Activated naive CD8-positive, alpha-beta T cell treated with anti-CD3 and anti-CD28 coated beads, Interleukin-2, amount 50 U/mL, for 24 hours (primary cell): ENCODE data around the gene STEAP2.
"Not testable (repeated sequence)": the region's sequence is repeated elsewhere in the genome, so short reads cannot be mapped to it uniquely, and the experiment has no call there.

Experiments
- ATAC-seq: fragments of 150-1000 bp; cut with Tn5 transposase; one replicate; pipeline ENCODE4 v1.10.0; 2021
- DNase-seq: peaks from one replicate; pipeline ENCODE4 v3.0.0; 2021
- H3K27ac Mint-ChIP-seq: one replicate; pipeline ENCODE4 v1.8.0; 2021; ENCODE audit warnings: mild to moderate bottlenecking, mixed read lengths
- H3K27me3 Mint-ChIP-seq: one replicate; pipeline ENCODE4 v1.8.0; 2021; ENCODE audit warnings: mixed read lengths
- H3K36me3 Mint-ChIP-seq: one replicate; pipeline ENCODE4 v1.8.0; 2021; ENCODE audit warnings: low read depth, mixed read lengths
- H3K4me1 Mint-ChIP-seq: one replicate; pipeline ENCODE4 v1.8.0; 2021; ENCODE audit warnings: mixed read lengths
- H3K4me3 Mint-ChIP-seq: one replicate; pipeline ENCODE4 v1.8.0; 2021; ENCODE audit warnings: mild to moderate bottlenecking, moderate library complexity, mixed read lengths
- H3K9me3 Mint-ChIP-seq: one replicate; pipeline ENCODE4 v1.8.0; 2021; ENCODE audit warnings: mixed read lengths

The STEAP2 gene

DNA sequence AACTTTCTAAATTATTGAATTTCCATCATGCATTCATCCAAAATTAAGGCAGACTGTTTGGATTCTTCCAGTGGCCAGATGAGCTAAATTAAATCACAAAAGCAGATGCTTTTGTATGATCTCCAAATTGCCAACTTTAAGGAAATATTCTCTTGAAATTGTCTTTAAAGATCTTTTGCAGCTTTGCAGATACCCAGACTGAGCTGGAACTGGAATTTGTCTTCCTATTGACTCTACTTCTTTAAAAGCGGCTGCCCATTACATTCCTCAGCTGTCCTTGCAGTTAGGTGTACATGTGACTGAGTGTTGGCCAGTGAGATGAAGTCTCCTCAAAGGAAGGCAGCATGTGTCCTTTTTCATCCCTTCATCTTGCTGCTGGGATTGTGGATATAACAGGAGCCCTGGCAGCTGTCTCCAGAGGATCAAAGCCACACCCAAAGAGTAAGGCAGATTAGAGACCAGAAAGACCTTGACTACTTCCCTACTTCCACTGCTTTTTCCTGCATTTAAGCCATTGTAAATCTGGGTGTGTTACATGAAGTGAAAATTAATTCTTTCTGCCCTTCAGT, 25.3 kb downstream of the STEAP2 start:
- H3K9me3 Mint-ChIP-seq = no peaks in the 10 kb centered on the region
- ATAC-seq = no peak
- H3K27ac Mint-ChIP-seq = no peak overlapping the region
- no peak for DNase-seq
- H3K36me3 Mint-ChIP-seq = no peaks in the 10 kb centered on the region
- H3K4me3 Mint-ChIP-seq = no peak overlapping the region
- H3K27me3 Mint-ChIP-seq = peaks cover 10% of the 10 kb centered on the region
- no peaks in the 10 kb centered on the region for H3K4me1 Mint-ChIP-seq

DNA sequence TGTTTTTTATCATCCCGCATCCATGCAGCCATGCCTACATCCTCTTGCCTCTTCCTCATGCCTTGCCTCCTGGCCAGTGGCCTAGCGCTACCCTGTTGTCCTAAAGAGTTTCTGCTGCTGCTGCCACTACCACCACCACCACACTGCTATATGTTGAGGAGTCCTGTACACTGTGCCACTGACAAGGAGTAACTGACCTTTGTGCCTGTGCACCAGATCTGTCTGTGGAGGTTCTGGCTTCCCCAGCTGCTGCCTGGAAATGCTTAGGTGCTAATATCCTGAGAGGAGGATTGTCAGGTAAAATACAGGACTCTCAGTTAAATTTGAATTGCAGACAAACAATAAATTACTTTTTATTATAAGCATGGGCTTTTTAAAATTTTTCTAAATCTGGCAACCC, 26.5 kb downstream of the STEAP2 start:
- H3K27ac Mint-ChIP-seq = no peak overlapping the region
- H3K36me3 Mint-ChIP-seq = no peaks in the 10 kb centered on the region
- H3K9me3 Mint-ChIP-seq = no peaks in the 10 kb centered on the region
- H3K4me3 Mint-ChIP-seq = no peak overlapping the region
- DNase-seq = no peak
- H3K4me1 Mint-ChIP-seq = no peaks in the 10 kb centered on the region
- H3K27me3 Mint-ChIP-seq = peaks cover 21% of the 10 kb centered on the region
- ATAC-seq = no peak

DNA sequence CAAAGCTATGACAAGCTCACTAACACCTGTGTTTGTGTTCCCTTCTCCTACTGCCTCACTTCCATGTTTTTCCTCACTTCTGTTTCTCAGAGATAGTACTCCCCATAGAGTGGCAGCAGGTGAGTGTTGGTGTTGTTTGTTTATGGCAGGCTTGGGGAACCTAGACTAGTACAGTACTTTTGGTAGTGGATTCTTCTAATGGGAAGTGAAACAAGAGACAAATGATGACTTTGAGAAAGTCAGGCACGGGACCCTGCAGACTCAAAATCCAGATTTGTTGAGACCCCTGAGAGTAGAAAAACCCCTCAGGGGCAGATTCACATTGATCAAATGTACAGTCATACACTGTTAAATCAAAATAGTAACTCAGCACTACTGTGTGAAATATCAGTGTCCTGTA, 27.0 kb downstream of the STEAP2 start:
- Mint-ChIP-seq H3K27me3 (peaks cover 21% of the 10 kb centered on the region), H3K9me3 (no peaks in the 10 kb centered on the region), H3K36me3 (no peaks in the 10 kb centered on the region), H3K27ac (no peak overlapping the region), H3K4me3 (no peak overlapping the region), H3K4me1 (no peaks in the 10 kb centered on the region)
- ATAC-seq = no peak
- no peak for DNase-seq

DNA sequence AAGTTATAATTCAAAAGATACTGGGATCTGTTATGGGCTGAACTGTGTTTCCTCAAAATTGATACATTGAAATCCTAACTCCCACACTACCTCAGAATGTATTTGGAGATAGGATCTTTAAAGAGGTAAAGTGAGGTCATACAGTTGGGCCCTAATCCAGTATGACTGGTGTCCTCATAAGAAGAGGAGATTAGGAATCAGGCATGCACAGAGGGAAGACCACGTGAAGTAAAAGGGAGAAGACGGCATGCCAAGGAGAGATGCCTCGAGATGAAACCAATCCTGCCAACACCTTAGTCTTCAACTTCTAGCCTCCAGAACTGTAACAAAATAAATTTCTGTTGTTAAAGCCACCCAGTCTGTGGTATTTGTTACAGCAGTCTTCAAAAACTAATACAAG, 27.5 kb downstream of the STEAP2 start:
- no peak overlapping the region for H3K27ac Mint-ChIP-seq
- H3K4me3 Mint-ChIP-seq = no peak overlapping the region
- no peaks in the 10 kb centered on the region for H3K9me3 Mint-ChIP-seq
- H3K36me3 Mint-ChIP-seq = no peaks in the 10 kb centered on the region
- H3K4me1 Mint-ChIP-seq = no peaks in the 10 kb centered on the region
- peaks cover 25% of the 10 kb centered on the region for H3K27me3 Mint-ChIP-seq
- no peak for ATAC-seq
- DNase-seq = no peak

DNA sequence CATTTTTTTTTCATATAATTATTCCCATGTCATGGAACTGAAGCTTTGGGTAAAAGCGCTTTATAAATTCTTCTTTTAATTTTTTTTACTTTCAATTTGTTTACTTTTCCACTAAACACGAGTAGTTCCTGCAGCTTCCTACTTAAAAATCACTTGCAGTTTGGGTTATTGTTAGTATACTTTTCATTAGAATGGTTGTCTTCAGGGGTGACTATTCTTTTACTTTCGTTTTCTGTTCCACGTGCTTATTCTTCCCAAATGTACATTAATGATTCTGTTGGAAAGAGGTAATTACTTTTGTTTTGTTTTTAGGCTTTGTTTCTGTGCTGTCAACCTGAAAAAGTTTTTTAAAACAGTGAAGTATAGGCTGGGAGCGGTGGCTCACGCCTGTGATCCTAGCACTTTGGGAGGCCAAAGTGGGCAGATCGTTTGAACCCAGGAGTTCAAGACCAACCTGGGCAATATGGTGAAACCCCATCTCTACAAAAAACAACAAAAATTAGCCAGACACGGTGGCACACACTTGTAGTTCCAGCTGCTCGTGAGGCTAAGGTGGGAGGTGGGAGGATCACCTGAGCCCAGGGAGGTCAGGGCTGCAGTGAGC, 28.2 kb downstream of the STEAP2 start:
- no peaks in the 10 kb centered on the region for H3K36me3 Mint-ChIP-seq
- no peak overlapping the region for H3K27ac Mint-ChIP-seq
- H3K4me3 Mint-ChIP-seq = no peak overlapping the region
- H3K27me3 Mint-ChIP-seq = peaks cover 29% of the 10 kb centered on the region
- no peak for ATAC-seq
- peaks cover 5% of the 10 kb centered on the region for H3K4me1 Mint-ChIP-seq
- no peaks in the 10 kb centered on the region for H3K9me3 Mint-ChIP-seq
- no peak for DNase-seq

DNA sequence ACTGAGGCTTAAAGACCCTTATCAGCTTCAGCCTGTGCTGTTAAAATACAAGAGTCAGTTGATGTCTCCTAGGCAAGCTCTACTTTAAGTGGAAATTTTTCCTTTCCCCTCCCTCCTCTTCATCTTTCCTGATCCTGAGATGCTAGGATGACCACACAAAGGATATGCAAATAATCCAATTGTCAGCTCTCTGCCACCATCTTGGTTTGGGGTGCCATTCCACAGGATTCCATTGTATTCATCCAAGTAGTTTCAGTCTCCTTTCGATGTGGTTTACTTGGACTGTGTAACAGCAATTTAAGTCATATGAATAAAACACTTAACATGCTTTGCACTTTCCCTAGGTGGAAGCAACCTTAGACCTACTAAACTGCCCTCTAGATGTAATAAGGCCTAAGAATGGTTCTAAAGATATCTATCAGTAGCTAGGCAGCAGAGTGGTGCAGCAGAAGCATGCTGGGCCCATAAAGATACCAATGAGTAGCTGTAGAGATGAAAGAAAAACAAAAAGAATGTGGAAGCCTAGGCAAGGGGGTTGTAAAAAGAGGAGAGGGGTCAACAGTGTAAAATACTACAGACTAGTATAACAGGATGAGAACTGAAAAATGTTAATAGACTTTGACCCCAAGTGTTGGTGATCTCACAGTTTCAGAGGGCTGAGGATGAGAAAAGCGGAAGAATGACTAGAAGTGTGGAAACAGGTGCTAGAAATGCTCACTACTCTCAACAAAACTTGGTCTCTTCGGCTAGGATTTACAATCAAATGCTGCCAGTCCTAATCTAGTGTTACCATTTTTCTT, 31.0 kb downstream of the STEAP2 start:
- no peak for ATAC-seq
- H3K27me3 Mint-ChIP-seq = peaks cover 46% of the 10 kb centered on the region
- H3K9me3 Mint-ChIP-seq = no peaks in the 10 kb centered on the region
- peaks cover 14% of the 10 kb centered on the region for H3K4me1 Mint-ChIP-seq
- H3K4me3 Mint-ChIP-seq = no peak overlapping the region
- DNase-seq = no peak
- H3K27ac Mint-ChIP-seq = no peak overlapping the region
- no peaks in the 10 kb centered on the region for H3K36me3 Mint-ChIP-seq

DNA sequence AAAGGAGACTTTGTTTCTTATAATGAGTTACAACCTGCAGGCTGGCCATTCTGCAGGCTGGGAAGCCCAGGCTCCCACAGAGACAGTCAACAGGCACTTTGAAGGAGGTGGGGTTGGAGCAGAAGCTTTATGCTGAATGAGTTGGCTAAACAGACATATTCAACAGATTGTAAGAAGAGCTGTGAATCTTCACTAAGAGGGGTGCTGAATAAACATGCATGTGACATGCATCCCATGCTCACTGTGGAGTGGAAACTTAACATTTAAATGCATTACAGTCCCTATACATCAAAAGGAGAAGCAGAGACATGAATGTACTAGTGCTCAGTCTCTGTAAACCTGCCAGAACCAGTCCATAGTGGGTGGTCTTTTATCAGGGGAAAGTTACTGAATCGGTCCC, 32.0 kb downstream of the STEAP2 start:
- H3K4me3 Mint-ChIP-seq = no peak overlapping the region

DNA sequence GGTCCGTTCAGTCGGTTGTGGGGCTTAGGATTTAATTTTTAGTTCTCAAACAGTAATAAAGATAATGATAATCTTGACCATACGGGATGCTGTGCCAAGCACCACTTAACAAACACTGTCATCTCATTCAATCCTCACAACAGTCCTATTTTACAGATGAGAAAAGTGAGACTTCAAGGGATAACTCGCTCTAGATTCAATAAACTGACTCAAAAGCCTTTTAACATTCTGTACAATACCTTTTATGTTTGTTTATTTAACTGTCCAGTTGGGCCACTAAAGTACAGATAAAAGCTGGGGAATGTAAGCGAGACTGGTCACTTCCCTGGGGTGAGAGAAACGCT, 33.0 kb downstream of the STEAP2 start:
- peak overlapping the region; percentile 40 for H3K27ac Mint-ChIP-seq
- no peaks in the 10 kb centered on the region for H3K36me3 Mint-ChIP-seq
- H3K4me3 Mint-ChIP-seq = peak overlapping the region; percentile 85
- no peak for ATAC-seq
- H3K4me1 Mint-ChIP-seq = peaks cover 14% of the 10 kb centered on the region
- DNase-seq = no peak
- H3K27me3 Mint-ChIP-seq = peaks cover 44% of the 10 kb centered on the region
- no peaks in the 10 kb centered on the region for H3K9me3 Mint-ChIP-seq

More for the DNA sequence above, 32.0 kb downstream of the STEAP2 start:
- no peak overlapping the region for H3K27ac Mint-ChIP-seq
- ATAC-seq (no peak), DNase-seq (no peak)
- H3K4me1 Mint-ChIP-seq = peaks cover 14% of the 10 kb centered on the region
- H3K27me3 Mint-ChIP-seq = peaks cover 46% of the 10 kb centered on the region
- H3K36me3 Mint-ChIP-seq = no peaks in the 10 kb centered on the region
- H3K9me3 Mint-ChIP-seq = no peaks in the 10 kb centered on the region

DNA sequence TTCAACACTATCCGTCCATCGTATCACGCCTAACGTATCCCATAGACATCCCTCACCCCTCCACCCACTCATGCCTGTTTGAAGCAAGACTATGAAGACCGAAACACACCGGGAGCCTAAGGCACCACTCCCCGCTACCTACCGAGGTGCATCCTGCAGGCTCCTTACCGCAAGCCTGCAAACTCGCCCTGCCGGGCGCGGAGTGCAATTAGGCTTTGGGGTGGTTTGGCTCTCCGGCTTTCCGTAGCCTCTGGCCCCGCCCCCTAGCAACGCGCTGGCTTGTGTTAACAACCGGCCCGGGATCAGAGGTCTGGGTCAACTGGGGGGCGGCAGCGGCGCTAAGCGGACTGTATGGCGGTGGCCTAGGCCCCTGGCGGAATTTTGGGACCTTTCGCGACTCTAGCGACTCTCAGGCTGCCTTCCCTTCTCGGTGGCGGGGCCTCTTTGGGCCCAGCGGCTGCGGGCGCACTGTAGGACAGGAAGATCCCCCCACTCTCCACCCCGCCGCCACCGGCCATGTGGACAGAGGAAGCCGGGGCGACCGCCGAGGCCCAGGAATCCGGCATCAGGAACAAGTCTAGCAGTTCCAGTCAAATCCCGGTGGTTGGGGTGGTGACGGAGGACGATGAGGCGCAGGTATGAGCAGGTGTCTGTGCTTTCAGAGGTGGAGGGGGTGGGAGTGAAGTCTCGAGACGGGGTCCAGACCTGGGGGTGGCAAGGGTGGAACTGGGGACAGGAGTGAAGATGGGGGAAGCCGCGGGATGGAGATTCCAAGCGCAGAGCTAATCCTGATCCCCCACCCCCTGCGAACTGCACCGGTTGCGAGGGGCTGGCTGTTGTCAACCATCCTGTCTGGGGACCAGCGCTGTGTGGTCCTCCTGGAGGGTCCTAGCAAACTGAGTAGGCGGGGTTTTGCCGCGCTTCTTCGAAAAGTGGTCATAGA, 33.6 kb downstream of the STEAP2 start, which contains the start of gene CFAP69:
TSS of gene CFAP69 (plus strand) at position 266 of the 943 bp plus-strand sequence. CDS start at position 517, 251 bp downstream.
- Mint-ChIP-seq H3K4me3 (peak within 1 kb of the TSS; percentile 85), H3K4me1 (peaks cover 14% of the 10 kb centered on the region), H3K27me3 (peaks cover 44% of the 10 kb centered on the region), H3K9me3 (no peaks in the 10 kb centered on the region), H3K27ac (peak within 1 kb of the TSS; percentile 40), H3K36me3 (no peaks in the 10 kb centered on the region)
- ATAC-seq = peak; percentile 92
- DNase-seq = peak; percentile 89

DNA sequence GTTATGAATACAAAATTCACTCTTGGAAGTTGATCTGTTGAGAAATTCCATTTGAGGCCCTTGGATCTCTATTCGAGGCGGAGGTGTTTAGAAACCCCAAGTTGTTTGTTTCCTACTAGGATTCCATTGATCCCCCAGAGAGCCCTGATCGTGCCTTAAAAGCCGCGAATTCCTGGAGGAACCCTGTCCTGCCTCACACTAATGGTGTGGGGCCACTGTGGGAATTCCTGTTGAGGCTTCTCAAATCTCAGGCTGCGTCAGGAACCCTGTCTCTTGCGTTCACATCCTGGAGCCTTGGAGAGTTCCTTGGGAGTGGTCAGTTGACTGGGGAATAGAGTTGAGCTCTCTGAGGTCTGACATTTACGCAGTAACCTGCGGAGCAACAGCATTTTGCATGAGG, 34.6 kb downstream of the STEAP2 start:
- no peaks in the 10 kb centered on the region for H3K36me3 Mint-ChIP-seq

DNA sequence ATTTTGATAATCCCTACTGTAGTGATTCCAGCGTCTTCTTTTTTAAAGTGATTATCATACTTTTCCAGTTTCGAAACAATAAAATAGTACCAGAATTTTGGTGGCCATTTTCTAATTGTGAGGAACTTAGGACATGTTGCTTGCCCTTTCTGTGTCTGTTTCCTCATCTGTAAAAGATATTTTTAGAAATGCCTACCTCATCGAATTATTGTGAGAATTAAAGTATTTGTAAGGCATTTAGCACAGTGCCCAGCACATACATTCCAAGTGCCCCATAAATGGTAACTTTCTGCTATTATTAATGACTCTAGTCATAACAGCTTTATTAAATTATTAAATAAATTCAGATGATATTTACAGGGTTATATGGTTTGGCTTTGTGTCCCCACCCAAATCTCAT, 37.2 kb downstream of the STEAP2 start:
- Mint-ChIP-seq H3K4me1 (peaks cover 14% of the 10 kb centered on the region), H3K27me3 (peaks cover 31% of the 10 kb centered on the region), H3K36me3 (no peaks in the 10 kb centered on the region), H3K9me3 (no peaks in the 10 kb centered on the region), H3K27ac (no peak overlapping the region), H3K4me3 (no peak overlapping the region)
- no peak for DNase-seq
- no peak for ATAC-seq

More for the DNA sequence above, 34.6 kb downstream of the STEAP2 start:
- Mint-ChIP-seq H3K27me3 (peaks cover 43% of the 10 kb centered on the region), H3K27ac (no peak overlapping the region), H3K4me3 (peak overlapping the region; percentile 85), H3K4me1 (peaks cover 14% of the 10 kb centered on the region), H3K9me3 (no peaks in the 10 kb centered on the region)
- no peak for ATAC-seq
- no peak for DNase-seq

DNA sequence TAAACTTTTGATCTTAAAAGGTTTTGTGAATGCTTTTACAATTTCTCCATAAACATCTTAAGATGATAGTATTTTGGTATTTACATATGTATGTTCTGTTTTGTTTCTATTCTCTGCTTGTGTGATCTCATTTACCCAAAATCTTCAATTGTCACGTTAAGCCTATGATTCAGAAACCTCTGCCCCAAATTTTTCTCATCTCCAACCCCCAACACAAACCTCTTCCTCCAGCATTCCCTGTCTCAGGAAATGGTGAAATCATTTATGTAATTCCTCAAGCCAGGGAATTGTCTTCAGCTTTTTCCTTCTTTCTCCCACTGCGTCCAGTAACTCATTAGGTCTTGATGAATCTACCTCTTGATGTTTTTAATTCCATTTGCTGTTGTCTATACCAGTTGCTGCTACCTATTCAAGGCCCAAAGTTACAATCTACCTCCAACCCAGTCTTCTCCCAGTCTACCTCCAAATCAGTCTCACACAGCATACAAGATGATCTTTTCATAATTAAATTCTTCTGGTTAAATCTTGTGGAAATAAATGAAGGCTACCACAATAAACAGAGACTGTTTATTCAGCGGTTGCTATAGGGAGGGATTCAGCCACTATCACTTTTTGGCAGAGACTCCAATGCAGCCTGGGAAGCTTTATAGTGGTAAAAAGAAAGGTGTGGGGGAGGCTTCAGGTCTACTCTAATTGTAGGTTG, 39.2 kb downstream of the STEAP2 start:
- H3K9me3 Mint-ChIP-seq = peaks cover 3% of the 10 kb centered on the region
- H3K4me3 Mint-ChIP-seq = no peak overlapping the region
- H3K27ac Mint-ChIP-seq = no peak overlapping the region
- peaks cover 25% of the 10 kb centered on the region for H3K27me3 Mint-ChIP-seq
- no peak for ATAC-seq
- peaks cover 3% of the 10 kb centered on the region for H3K4me1 Mint-ChIP-seq
- DNase-seq = no peak
- peaks cover 2% of the 10 kb centered on the region for H3K36me3 Mint-ChIP-seq

DNA sequence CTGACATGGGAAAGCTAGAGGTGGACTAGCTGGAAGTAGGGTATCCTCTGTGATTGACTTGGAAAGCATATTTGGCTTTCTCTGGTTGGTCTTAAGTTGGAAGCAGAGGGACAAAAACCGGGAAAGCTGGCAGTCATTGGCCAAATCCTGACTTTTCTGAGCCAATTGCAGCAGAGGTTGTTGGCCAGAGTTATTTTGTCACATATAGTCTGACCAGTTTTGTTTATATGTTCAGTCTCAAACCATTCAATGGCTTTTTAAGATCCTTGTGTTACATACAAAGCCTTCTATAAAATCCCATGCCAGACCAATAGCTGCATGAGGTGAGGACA, 39.7 kb downstream of the STEAP2 start:
- no peak for DNase-seq
- Mint-ChIP-seq H3K9me3 (peaks cover 3% of the 10 kb centered on the region), H3K4me1 (no peaks in the 10 kb centered on the region), H3K27me3 (peaks cover 25% of the 10 kb centered on the region), H3K27ac (no peak overlapping the region), H3K36me3 (peaks cover 2% of the 10 kb centered on the region), H3K4me3 (no peak overlapping the region)
- ATAC-seq = no peak

DNA sequence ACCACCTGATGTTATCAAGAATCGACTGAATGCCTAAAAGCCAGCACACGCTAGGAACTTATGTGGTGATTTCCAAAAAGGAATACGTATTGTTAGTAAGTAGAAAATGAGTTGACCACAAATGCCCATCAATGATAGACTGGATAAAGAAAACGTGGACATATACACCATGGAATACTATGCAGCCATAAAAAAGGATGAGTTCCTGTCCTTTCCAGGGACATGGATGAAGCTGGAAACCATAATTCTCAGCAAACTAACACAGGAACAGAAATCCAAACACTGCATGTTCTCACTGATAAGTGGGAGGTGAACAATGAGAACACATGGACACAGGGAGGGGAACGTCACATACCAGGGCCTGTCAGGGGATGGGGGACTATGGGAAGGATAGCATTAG, 44.5 kb downstream of the STEAP2 start:
- H3K36me3 Mint-ChIP-seq, ATAC-seq, DNase-seq, H3K4me1 Mint-ChIP-seq, H3K9me3 Mint-ChIP-seq, H3K4me3 Mint-ChIP-seq, H3K27ac Mint-ChIP-seq: not testable (repeated sequence)
- H3K27me3 Mint-ChIP-seq = peaks cover 17% of the 10 kb centered on the region
